ENCODE measurements around the gene KPNB1.
A peak's percentile ranks its signal among the peaks of the same experiment; 100 is the strongest.

KPNB1 gene

GRCh38 chr17:47714773-47715396 lies 65.2 kb downstream of the KPNB1 start:
- DNase-seq = no peak

- DNase-seq = no peak
Measured at GRCh38 chr17:47715669-47716325, 66.1 kb downstream of the KPNB1 start.

GRCh38 chr17:47716375-47716774 lies 66.7 kb downstream of the KPNB1 start:
- DNase-seq = no peak

- DNase-seq = no peak
Measured at GRCh38 chr17:47717261-47717697, 67.6 kb downstream of the KPNB1 start.

GRCh38 chr17:47717979-47718621 lies 68.4 kb downstream of the KPNB1 start:
- DNase-seq = peak in 1 of 2 experiments; percentile 13

- DNase-seq = no peak
Measured at GRCh38 chr17:47718634-47719405, 69.1 kb downstream of the KPNB1 start.

- no peak for DNase-seq
Measured at GRCh38 chr17:47719411-47720152, 69.9 kb downstream of the KPNB1 start.

- DNase-seq = no peak
Measured at GRCh38 chr17:47720196-47720595, 70.5 kb downstream of the KPNB1 start.

- no peak for DNase-seq
Measured at GRCh38 chr17:47720754-47721533, 71.2 kb downstream of the KPNB1 start.

GRCh38 chr17:47721725-47722124 lies 72.0 kb downstream of the KPNB1 start:
- no peak for DNase-seq

GRCh38 chr17:47724705-47725104 lies 75.0 kb downstream of the KPNB1 start:
- DNase-seq = no peak

GRCh38 chr17:47725446-47726111 lies 75.9 kb downstream of the KPNB1 start:
- no peak for DNase-seq

GRCh38 chr17:47726796-47727703 lies 77.3 kb downstream of the KPNB1 start:
- DNase-seq = no peak

- DNase-seq = no peak
Measured at GRCh38 chr17:47727704-47728036, 78.0 kb downstream of the KPNB1 start.

GRCh38 chr17:47728214-47728877 lies 78.6 kb downstream of the KPNB1 start:
- no peak for DNase-seq

GRCh38 chr17:47729476-47729875 lies 79.8 kb downstream of the KPNB1 start:
- no peak for DNase-seq

GRCh38 chr17:47730681-47731080 lies 81.0 kb downstream of the KPNB1 start:
- no peak for DNase-seq

- no peak for DNase-seq
Measured at GRCh38 chr17:47731396-47731795, 81.7 kb downstream of the KPNB1 start.

GRCh38 chr17:47732399-47733046 lies 82.8 kb downstream of the KPNB1 start:
- DNase-seq = no peak

All from NCI-H187 (cell line).